ENCODE data around the gene SEBOX. TPM values are rescaled to one million over a fixed set of nuclear protein-coding genes. Genes with fewer than 3 reads are reported as not detected.
A peak's percentile ranks its signal among the peaks of the same experiment; 100 is the strongest.

The SEBOX gene
- not detected in 2 replicates for total RNA-seq

- Mint-ChIP-seq H3K36me3 (ENCODE audit: low read depth) (peaks cover 20% of the 10 kb centered on the region), H3K27me3 (ENCODE audit: low read depth) (no peaks in the 10 kb centered on the region), H3K27ac (no peak within 1 kb of the TSS), H3K4me1 (ENCODE audit: low read depth) (no peaks in the 10 kb centered on the region), H3K9me3 (no peaks in the 10 kb centered on the region), H3K4me3 (ENCODE audit: low read depth) (no peak within 1 kb of the TSS)
- intact Hi-C loops (cut with micrococcal nuclease), result no loop called here
- no peak for DNase-seq (ENCODE audit: low spot score)
Measured at GRCh38 chr17:28364665-28365363, at the start of gene SEBOX. SEBOX (minus strand) TSS chr17:28365199; CDS start chr17:28365151, 48 bp downstream.

GRCh38 chr17:28413804-28414203 is 48.8 kb upstream of the SEBOX start:
- Mint-ChIP-seq H3K36me3 (ENCODE audit: low read depth) (no peaks in the 10 kb centered on the region), H3K27ac (no peak overlapping the region), H3K4me3 (ENCODE audit: low read depth) (no peak overlapping the region), H3K4me1 (ENCODE audit: low read depth) (no peaks in the 10 kb centered on the region), H3K9me3 (no peaks in the 10 kb centered on the region), H3K27me3 (ENCODE audit: low read depth) (peaks cover 19% of the 10 kb centered on the region)
- intact Hi-C loops (cut with micrococcal nuclease), result loop anchor here (10.0 kb wide), 1 partner anchor 131 kb away; no protein-coding TSS in a partner anchor
- DNase-seq (ENCODE audit: low spot score), result no peak

GRCh38 chr17:28412099-28412498 is 47.1 kb upstream of the SEBOX start:
- no peak for DNase-seq (ENCODE audit: low spot score)
- intact Hi-C loops (cut with micrococcal nuclease), result loop anchor here (10.0 kb wide), 1 partner anchor 133 kb away; no protein-coding TSS in a partner anchor
- no peak overlapping the region for H3K27ac Mint-ChIP-seq
- H3K4me3 Mint-ChIP-seq (ENCODE audit: low read depth), result no peak overlapping the region
- no peaks in the 10 kb centered on the region for H3K36me3 Mint-ChIP-seq (ENCODE audit: low read depth)
- H3K4me1 Mint-ChIP-seq (ENCODE audit: low read depth), result no peaks in the 10 kb centered on the region
- no peaks in the 10 kb centered on the region for H3K9me3 Mint-ChIP-seq
- H3K27me3 Mint-ChIP-seq (ENCODE audit: low read depth), result peaks cover 25% of the 10 kb centered on the region

GRCh38 chr17:28407974-28408306 is 42.9 kb upstream of the SEBOX start:
- Mint-ChIP-seq H3K27me3 (ENCODE audit: low read depth) (peaks cover 20% of the 10 kb centered on the region), H3K4me3 (ENCODE audit: low read depth) (no peak overlapping the region), H3K9me3 (no peaks in the 10 kb centered on the region), H3K27ac (no peak overlapping the region), H3K4me1 (ENCODE audit: low read depth) (peaks cover 5% of the 10 kb centered on the region), H3K36me3 (ENCODE audit: low read depth) (no peaks in the 10 kb centered on the region)
- no peak for DNase-seq (ENCODE audit: low spot score)
- intact Hi-C loops (cut with micrococcal nuclease), result no loop called here

GRCh38 chr17:28407130-28407973 is 42.4 kb upstream of the SEBOX start:
- Mint-ChIP-seq H3K4me1 (ENCODE audit: low read depth) (peaks cover 5% of the 10 kb centered on the region), H3K27ac (no peak overlapping the region), H3K9me3 (no peaks in the 10 kb centered on the region), H3K4me3 (ENCODE audit: low read depth) (no peak overlapping the region), H3K27me3 (ENCODE audit: low read depth) (peaks cover 18% of the 10 kb centered on the region), H3K36me3 (ENCODE audit: low read depth) (no peaks in the 10 kb centered on the region)
- intact Hi-C loops (cut with micrococcal nuclease), result no loop called here
- DNase-seq (ENCODE audit: low spot score), result no peak

GRCh38 chr17:28406473-28406814 is 41.4 kb upstream of the SEBOX start:
- DNase-seq (ENCODE audit: low spot score), result no peak
- H3K4me1 Mint-ChIP-seq (ENCODE audit: low read depth), result peaks cover 5% of the 10 kb centered on the region
- H3K4me3 Mint-ChIP-seq (ENCODE audit: low read depth), result peak overlapping the region; percentile 72
- H3K27me3 Mint-ChIP-seq (ENCODE audit: low read depth), result peaks cover 12% of the 10 kb centered on the region
- no peaks in the 10 kb centered on the region for H3K36me3 Mint-ChIP-seq (ENCODE audit: low read depth)
- intact Hi-C loops (cut with micrococcal nuclease), result no loop called here
- no peak overlapping the region for H3K27ac Mint-ChIP-seq
- no peaks in the 10 kb centered on the region for H3K9me3 Mint-ChIP-seq

- Mint-ChIP-seq H3K36me3 (ENCODE audit: low read depth) (no peaks in the 10 kb centered on the region), H3K27me3 (ENCODE audit: low read depth) (peaks cover 10% of the 10 kb centered on the region), H3K9me3 (no peaks in the 10 kb centered on the region), H3K27ac (no peak within 1 kb of the TSS), H3K4me1 (ENCODE audit: low read depth) (peaks cover 5% of the 10 kb centered on the region), H3K4me3 (ENCODE audit: low read depth) (peak within 1 kb of the TSS; percentile 73)
- peak; percentile 22 for DNase-seq (ENCODE audit: low spot score)
- intact Hi-C loops (cut with micrococcal nuclease), result no loop called here
Measured at GRCh38 chr17:28405632-28406472, 40.9 kb upstream of the SEBOX start, which contains the start of gene SLC46A1. SLC46A1 (minus strand) TSS chr17:28406212; CDS start chr17:28406114, 98 bp downstream.

- H3K27ac Mint-ChIP-seq, result no peak overlapping the region
Measured at GRCh38 chr17:28404812-28405570, 40.0 kb upstream of the SEBOX start.

GRCh38 chr17:28404461-28404811 is 39.4 kb upstream of the SEBOX start:
- H3K9me3 Mint-ChIP-seq, result no peaks in the 10 kb centered on the region
- no peak overlapping the region for H3K4me3 Mint-ChIP-seq (ENCODE audit: low read depth)
- H3K36me3 Mint-ChIP-seq (ENCODE audit: low read depth), result no peaks in the 10 kb centered on the region
- H3K4me1 Mint-ChIP-seq (ENCODE audit: low read depth), result peaks cover 5% of the 10 kb centered on the region
- intact Hi-C loops (cut with micrococcal nuclease), result no loop called here
- peaks cover 10% of the 10 kb centered on the region for H3K27me3 Mint-ChIP-seq (ENCODE audit: low read depth)
- no peak for DNase-seq (ENCODE audit: low spot score)
- no peak overlapping the region for H3K27ac Mint-ChIP-seq

More at GRCh38 chr17:28404812-28405570, 40.0 kb upstream of the SEBOX start:
- intact Hi-C loops (cut with micrococcal nuclease), result no loop called here
- H3K4me3 Mint-ChIP-seq (ENCODE audit: low read depth), result peak overlapping the region; percentile 73
- no peak for DNase-seq (ENCODE audit: low spot score)
- H3K4me1 Mint-ChIP-seq (ENCODE audit: low read depth), result peaks cover 5% of the 10 kb centered on the region
- no peaks in the 10 kb centered on the region for H3K9me3 Mint-ChIP-seq
- H3K27me3 Mint-ChIP-seq (ENCODE audit: low read depth), result peaks cover 10% of the 10 kb centered on the region
- H3K36me3 Mint-ChIP-seq (ENCODE audit: low read depth), result no peaks in the 10 kb centered on the region

GRCh38 chr17:28404007-28404406 is 39.0 kb upstream of the SEBOX start:
- Mint-ChIP-seq H3K36me3 (ENCODE audit: low read depth) (no peaks in the 10 kb centered on the region), H3K27ac (no peak overlapping the region), H3K4me1 (ENCODE audit: low read depth) (peaks cover 5% of the 10 kb centered on the region), H3K27me3 (ENCODE audit: low read depth) (peaks cover 10% of the 10 kb centered on the region), H3K4me3 (ENCODE audit: low read depth) (no peak overlapping the region), H3K9me3 (no peaks in the 10 kb centered on the region)
- intact Hi-C loops (cut with micrococcal nuclease), result no loop called here
- no peak for DNase-seq (ENCODE audit: low spot score)

GRCh38 chr17:28402844-28403243 is 37.8 kb upstream of the SEBOX start:
- intact Hi-C loops (cut with micrococcal nuclease), result no loop called here
- no peak overlapping the region for H3K27ac Mint-ChIP-seq

GRCh38 chr17:28402224-28402630 is 37.2 kb upstream of the SEBOX start:
- H3K9me3 Mint-ChIP-seq, result no peaks in the 10 kb centered on the region
- H3K27ac Mint-ChIP-seq, result no peak overlapping the region
- H3K4me3 Mint-ChIP-seq (ENCODE audit: low read depth), result no peak overlapping the region
- peaks cover 4% of the 10 kb centered on the region for H3K27me3 Mint-ChIP-seq (ENCODE audit: low read depth)
- peaks cover 5% of the 10 kb centered on the region for H3K4me1 Mint-ChIP-seq (ENCODE audit: low read depth)
- intact Hi-C loops (cut with micrococcal nuclease), result no loop called here
- no peak for DNase-seq (ENCODE audit: low spot score)
- peaks cover 3% of the 10 kb centered on the region for H3K36me3 Mint-ChIP-seq (ENCODE audit: low read depth)

More at GRCh38 chr17:28402844-28403243, 37.8 kb upstream of the SEBOX start:
- H3K4me1 Mint-ChIP-seq (ENCODE audit: low read depth), result peaks cover 5% of the 10 kb centered on the region
- peaks cover 4% of the 10 kb centered on the region for H3K27me3 Mint-ChIP-seq (ENCODE audit: low read depth)
- no peaks in the 10 kb centered on the region for H3K9me3 Mint-ChIP-seq
- DNase-seq (ENCODE audit: low spot score), result no peak
- H3K4me3 Mint-ChIP-seq (ENCODE audit: low read depth), result no peak overlapping the region
- no peaks in the 10 kb centered on the region for H3K36me3 Mint-ChIP-seq (ENCODE audit: low read depth)
